IPS-20b (cell line): ENCODE results near the gene FAM90A1.
"Not testable (repeated sequence)": the region's sequence is repeated elsewhere in the genome, so short reads cannot be mapped to it uniquely, and the experiment has no call there.

Experiments used
- H3K27ac ChIP-seq: one replicate; pipeline ENCODE4 v1.5.1; 2013; ENCODE audit warnings: low read length
- H3K27me3 ChIP-seq: 2 replicates; pipeline ENCODE4 v1.6.1; 2013; ENCODE audit warnings: mild to moderate bottlenecking, low read length, inconsistent platforms; ENCODE audit not compliant: insufficient read depth
- H3K36me3 ChIP-seq: 2 replicates; pipeline ENCODE4 v1.6.1; 2013; ENCODE audit warnings: low read depth, mild to moderate bottlenecking, inconsistent platforms, low read length, moderate library complexity; ENCODE audit not compliant: insufficient read depth
- H3K4me1 ChIP-seq: 2 replicates; pipeline ENCODE4 v1.6.1; 2013; ENCODE audit warnings: mild to moderate bottlenecking, control low read depth, inconsistent platforms, low read length, moderate library complexity; ENCODE audit not compliant: insufficient read depth
- H3K4me3 ChIP-seq: 2 replicates; pipeline ENCODE4 v1.5.1; 2013; ENCODE audit warnings: mild to moderate bottlenecking, low read length, inconsistent platforms
- H3K9ac ChIP-seq: 2 replicates; pipeline ENCODE4 v1.6.1; 2013; ENCODE audit warnings: low read depth, mild to moderate bottlenecking, inconsistent platforms, low read length, moderate library complexity
- H3K9me3 ChIP-seq: 2 replicates; pipeline ENCODE4 v1.6.1; 2013; ENCODE audit warnings: mild to moderate bottlenecking, low read depth, low read length, inconsistent platforms; ENCODE audit not compliant: insufficient read depth

The FAM90A1 gene

DNA sequence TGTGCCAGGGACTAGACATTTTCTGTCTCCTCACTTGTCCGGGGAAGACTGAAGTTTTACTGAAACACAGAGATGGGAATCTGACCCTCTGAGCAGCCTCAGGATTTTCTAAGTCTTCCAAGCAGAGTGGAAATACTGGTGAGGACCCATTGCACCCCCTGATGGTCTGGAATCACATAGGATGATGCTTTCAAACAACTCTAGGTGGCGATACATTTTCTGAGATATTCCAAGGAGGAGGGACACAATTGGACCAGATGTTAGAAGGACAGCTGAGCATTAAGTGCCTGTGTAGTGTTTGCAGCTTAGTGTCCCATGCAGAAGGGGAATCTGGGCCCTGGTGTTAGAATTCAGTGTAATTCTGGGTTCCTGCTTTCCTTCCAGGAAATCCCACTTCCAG, 39.3 kb downstream of the FAM90A1 start:
- H3K4me3 ChIP-seq, H3K9me3 ChIP-seq, H3K27me3 ChIP-seq: not testable (repeated sequence)

DNA sequence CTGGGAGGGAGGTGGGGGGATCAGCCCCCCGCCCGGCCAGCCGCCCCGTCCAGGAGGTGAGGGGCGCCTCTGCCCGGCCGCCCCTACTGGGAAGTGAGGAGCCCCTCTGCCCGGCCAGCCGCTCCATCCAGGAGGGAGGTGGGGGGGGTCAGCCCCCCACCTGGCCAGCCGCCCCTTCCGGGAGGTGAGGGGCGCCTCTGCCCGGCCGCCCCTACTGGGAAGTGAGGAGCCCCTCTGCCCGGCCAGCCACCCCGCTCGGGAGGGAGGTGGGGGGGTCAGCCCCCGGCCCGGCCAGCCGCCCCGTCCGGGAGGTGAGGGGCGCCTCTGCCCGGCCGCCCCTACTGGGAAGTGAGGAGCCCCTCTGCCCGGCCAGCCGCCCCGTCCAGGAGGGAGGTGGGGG, 43.2 kb downstream of the FAM90A1 start:
- not testable (repeated sequence) for H3K4me3 ChIP-seq, H3K27me3 ChIP-seq, H3K4me1 ChIP-seq, H3K36me3 ChIP-seq, H3K9ac ChIP-seq, H3K9me3 ChIP-seq, H3K27ac ChIP-seq

More for the DNA sequence above, 39.3 kb downstream of the FAM90A1 start:
- not testable (repeated sequence) for H3K27ac ChIP-seq, H3K36me3 ChIP-seq, H3K9ac ChIP-seq, H3K4me1 ChIP-seq

DNA sequence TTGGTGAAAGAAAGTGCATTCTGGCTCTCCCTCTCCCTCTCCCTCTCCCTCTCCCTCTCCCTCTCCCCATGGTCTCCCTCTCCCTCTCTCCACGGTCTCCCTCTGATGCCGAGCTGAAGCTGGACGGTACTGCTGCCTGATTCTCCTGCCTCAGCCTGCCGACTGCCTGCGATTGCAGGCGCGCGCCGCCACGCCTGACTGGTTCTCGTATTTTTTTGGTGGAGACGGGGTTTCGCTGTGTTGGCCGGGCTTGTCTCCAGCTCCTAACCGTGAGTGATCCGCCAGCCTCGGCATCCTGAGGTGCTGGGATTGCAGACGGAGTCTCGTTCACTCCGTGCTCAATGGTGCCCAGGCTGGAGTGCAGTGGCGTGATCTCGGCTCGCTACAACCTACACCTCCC, 44.1 kb downstream of the FAM90A1 start:
- H3K9me3 ChIP-seq, H3K4me3 ChIP-seq: not testable (repeated sequence)

DNA sequence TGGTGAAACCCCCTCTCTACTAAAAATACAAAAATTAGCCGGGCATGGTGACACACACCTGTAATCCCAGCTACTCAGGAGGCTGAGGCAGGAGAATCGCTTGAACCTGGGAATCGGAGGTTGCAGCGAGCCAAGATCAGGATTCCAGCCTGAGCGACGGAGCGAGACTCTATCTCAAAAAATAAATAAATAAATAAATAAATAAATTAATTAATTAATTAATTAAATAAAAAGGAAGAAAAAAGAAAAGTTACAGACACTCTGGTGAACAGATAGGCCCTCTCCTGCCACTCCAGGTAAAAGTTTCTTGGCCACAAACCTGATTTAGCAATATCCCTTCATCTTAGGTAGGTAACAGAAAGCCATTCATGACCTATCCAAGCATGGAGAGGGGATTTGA, 44.5 kb downstream of the FAM90A1 start:
- not testable (repeated sequence) for H3K27me3 ChIP-seq, H3K27ac ChIP-seq, H3K4me3 ChIP-seq, H3K9ac ChIP-seq, H3K36me3 ChIP-seq, H3K4me1 ChIP-seq, H3K9me3 ChIP-seq

More for the DNA sequence above, 44.1 kb downstream of the FAM90A1 start:
- not testable (repeated sequence) for H3K4me1 ChIP-seq, H3K9ac ChIP-seq, H3K36me3 ChIP-seq, H3K27me3 ChIP-seq, H3K27ac ChIP-seq

DNA sequence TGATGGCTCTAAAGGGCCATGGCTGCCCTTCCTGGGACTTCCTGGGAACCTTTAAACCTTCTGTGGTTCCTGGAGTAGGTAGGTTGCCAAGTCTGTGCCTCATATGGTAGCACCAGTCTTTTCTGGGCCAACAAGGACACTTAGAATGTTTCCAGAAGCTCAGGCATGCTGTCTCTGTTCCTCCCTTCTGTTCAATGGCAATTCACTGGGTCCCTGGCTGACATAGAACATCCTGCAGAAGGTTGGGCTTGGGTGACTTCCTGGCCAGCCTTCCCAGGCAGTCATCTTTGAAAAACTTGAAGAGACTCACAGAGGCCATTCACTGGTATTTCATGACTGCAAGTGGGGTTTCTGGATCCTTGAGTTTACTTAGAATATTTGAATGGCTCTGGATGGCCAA, 46.1 kb downstream of the FAM90A1 start:
- not testable (repeated sequence) for H3K27ac ChIP-seq, H3K4me1 ChIP-seq, H3K36me3 ChIP-seq, H3K27me3 ChIP-seq, H3K9ac ChIP-seq, H3K9me3 ChIP-seq
- 0 out of 2 replicates have a peak overlapping the region, but pooled peaks have one; percentile 61 for H3K4me3 ChIP-seq

DNA sequence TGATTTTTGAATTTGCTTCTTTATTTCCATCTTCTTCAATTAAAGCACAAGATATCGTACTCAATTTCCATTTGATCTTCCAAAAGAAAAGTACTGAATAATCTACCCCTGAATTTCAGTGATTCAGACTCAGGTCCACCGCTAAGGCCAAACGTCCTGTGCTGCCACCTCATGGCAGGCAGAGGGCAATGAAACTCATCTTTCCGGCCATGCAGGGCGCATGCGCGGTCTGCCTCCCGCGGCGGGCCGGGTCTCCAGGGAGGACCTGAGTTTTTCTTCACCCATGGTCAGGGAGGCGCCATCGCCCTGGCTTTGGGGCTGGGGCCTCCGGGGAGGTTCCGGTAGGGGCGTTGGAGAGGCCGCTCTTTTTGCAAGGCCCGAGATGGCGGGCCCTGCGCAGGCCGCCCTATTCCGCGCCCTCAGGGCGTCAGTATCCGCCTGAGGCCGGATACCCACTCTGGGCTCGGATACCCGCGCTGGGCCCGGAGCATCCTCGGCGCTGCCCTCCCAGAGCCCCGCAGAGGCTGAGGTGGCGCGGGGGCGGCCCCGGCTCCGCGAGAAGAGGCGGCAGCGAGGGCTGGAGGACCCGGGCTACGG, 47.3 kb downstream of the FAM90A1 start:
- H3K36me3 ChIP-seq, H3K4me1 ChIP-seq, H3K27ac ChIP-seq, H3K27me3 ChIP-seq, H3K9me3 ChIP-seq: not testable (repeated sequence)
- peak overlapping the region; percentile 58 for H3K9ac ChIP-seq
- H3K4me3 ChIP-seq: peak overlapping the region; percentile 61; the same call in 1 of the 2 replicates

DNA sequence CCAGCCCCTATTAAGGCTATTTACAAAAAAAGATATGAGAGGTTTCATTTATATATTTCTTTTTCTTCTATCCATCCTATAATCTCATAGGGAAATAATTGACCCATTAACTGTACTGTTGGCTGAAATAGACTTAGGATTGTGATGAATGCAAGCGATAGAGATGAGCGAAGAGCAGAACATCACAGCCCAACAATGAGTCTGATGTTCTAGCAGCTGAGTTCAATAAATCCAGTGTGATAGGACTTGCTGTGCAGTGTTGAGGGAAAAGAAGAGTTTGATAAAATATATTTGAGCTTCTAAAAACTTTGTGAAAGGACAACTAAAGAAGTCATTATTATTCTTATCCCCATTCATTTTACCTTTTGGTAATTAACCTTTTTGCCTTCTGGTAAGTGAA, 54.5 kb downstream of the FAM90A1 start:
- not testable (repeated sequence) for H3K36me3 ChIP-seq, H3K9ac ChIP-seq, H3K4me1 ChIP-seq, H3K9me3 ChIP-seq, H3K27ac ChIP-seq, H3K4me3 ChIP-seq, H3K27me3 ChIP-seq
